ENCODE measurements around the gene PSMD13.

DNA sequence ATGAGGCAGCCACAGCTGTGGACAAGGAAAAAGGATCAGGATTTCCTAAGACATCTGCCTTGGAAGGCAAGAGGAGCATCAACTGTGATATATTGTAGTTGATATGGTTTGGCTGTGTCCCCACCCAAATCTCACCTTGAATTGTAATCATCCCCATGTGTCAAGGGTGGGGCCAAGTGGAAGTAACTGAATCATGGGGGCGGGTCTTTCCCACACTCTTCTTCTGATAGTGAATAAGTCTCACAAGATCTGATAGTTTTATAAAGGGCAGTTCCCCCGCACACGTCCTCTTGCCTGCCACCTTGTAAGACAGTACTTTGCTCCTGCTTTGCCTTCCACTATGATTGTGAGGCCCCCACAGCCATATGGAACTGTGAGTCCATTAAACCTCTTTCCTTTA, 19.1 kb upstream of the PSMD13 start:
- TF ChIP-seq CTCF (conservative IDR thresholded peaks at IDR 0.05 in 1 of 2, IDR thresholded peaks at IDR 0.05 in 1 of 2; ENCODE audit: extremely low read depth in 1 of 2, insufficient read depth in 1 of 2, low read depth in 1 of 2, low read length in 2 of 2): no peak
- no peak for TF ChIP-seq EZH2 (IDR thresholded peaks at IDR 0.05; ENCODE audit: borderline replicate concordance, low read length)
